ENCODE measurements around the gene TMEM178B.
"Not testable (repeated sequence)": the region's sequence is repeated elsewhere in the genome, so short reads cannot be mapped to it uniquely, and the experiment has no call there.

Gene TMEM178B

GRCh38 chr7:141381794-141382427 lies 308.0 kb downstream of the TMEM178B start:
- DNase-seq = peak; percentile 64
- in situ Hi-C loops (cut with HindIII; ENCODE audit: low pct_ligation_motif_present, low pct_unique_long_range_greater_than_20kb, low sequenced_read_pairs) = no loop called here

DNA sequence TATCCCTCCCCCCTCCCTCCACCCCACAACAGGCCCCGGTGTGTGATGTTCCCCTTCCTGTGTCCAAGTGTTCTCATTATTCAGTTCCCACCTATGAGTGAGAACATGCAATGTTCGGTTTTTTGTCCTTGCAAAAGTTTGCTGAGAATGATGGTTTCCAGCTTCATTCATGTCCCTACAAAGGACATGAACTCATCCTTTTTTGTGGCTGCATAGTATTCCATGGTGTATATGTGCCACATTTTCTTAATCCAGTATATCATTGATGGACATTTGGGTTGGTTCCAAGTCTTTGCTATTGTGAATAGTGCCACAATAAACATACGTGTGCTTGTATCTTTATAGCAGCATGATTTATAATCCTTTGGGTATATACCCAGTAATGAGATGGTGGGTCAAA lies 309.5 kb downstream of the TMEM178B start:
- in situ Hi-C loops (cut with HindIII; ENCODE audit: low pct_ligation_motif_present, low pct_unique_long_range_greater_than_20kb, low sequenced_read_pairs); DNase-seq: not testable (repeated sequence)

GRCh38 chr7:141386881-141387280 lies 313.0 kb downstream of the TMEM178B start:
- in situ Hi-C loops (cut with HindIII; ENCODE audit: low pct_ligation_motif_present, low pct_unique_long_range_greater_than_20kb, low sequenced_read_pairs) = no loop called here
- no peak for DNase-seq

- in situ Hi-C loops (cut with HindIII; ENCODE audit: low pct_ligation_motif_present, low pct_unique_long_range_greater_than_20kb, low sequenced_read_pairs) = no loop called here
- DNase-seq = no peak
Measured at GRCh38 chr7:141387521-141388217, 313.8 kb downstream of the TMEM178B start.

DNA sequence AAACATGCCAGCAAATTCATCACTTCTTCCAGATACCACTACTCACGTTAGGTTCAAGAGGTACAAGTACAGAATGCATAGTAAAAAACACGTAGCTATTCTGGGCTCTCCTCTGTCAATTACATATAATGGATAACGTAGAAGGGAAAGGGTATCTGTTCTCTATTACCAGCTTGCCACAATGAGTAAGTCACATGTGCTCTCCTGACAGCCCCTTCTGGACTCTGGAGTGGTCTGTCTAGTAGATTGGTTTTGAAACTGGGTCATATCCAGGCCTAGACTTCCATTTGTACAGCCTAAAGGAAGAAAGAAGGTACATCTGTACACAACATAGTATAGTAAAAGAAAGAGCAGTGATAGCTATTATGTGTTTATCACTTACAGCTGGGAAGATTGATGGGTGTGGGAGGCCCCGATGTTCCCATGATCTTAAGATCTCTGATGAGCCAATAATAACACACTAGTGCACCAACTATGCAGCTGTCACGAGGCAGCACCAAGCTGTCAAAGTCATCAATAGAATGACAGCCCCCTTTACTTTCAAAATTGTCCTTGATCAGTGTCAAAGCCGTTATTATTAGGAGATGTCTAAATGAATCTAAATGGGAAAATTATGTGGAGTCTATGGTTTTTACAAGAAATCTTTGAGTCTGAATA lies 315.4 kb downstream of the TMEM178B start:
- no peak for DNase-seq
- in situ Hi-C loops (cut with HindIII; ENCODE audit: low pct_ligation_motif_present, low pct_unique_long_range_greater_than_20kb, low sequenced_read_pairs) = no loop called here

DNA sequence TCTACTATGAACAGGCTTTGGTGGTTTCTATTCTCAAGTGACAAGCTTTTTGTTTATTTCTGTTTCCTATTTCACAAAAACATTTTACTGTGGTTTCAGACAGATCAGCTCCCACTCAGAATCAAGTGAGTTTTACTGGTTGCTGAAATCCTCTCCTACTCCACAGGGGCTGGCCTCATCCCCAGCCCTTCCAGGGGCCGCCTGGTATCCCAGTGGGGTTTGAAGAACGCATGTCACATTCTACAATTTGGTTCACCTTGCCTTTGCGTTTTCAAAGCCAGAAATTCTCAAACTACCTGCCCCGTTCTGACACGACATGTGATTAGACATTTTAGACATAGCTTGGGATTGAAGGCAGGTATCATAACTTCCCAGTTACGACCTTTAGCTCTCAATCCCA lies 316.5 kb downstream of the TMEM178B start:
- no peak for DNase-seq
- in situ Hi-C loops (cut with HindIII; ENCODE audit: low pct_ligation_motif_present, low pct_unique_long_range_greater_than_20kb, low sequenced_read_pairs) = no loop called here

GRCh38 chr7:141393056-141393455 lies 319.2 kb downstream of the TMEM178B start:
- in situ Hi-C loops (cut with HindIII; ENCODE audit: low pct_ligation_motif_present, low pct_unique_long_range_greater_than_20kb, low sequenced_read_pairs) = no loop called here
- DNase-seq = no peak

GRCh38 chr7:141397236-141398163 lies 323.6 kb downstream of the TMEM178B start:
- in situ Hi-C loops (cut with HindIII; ENCODE audit: low pct_ligation_motif_present, low pct_unique_long_range_greater_than_20kb, low sequenced_read_pairs) = no loop called here
- DNase-seq = no peak

DNA sequence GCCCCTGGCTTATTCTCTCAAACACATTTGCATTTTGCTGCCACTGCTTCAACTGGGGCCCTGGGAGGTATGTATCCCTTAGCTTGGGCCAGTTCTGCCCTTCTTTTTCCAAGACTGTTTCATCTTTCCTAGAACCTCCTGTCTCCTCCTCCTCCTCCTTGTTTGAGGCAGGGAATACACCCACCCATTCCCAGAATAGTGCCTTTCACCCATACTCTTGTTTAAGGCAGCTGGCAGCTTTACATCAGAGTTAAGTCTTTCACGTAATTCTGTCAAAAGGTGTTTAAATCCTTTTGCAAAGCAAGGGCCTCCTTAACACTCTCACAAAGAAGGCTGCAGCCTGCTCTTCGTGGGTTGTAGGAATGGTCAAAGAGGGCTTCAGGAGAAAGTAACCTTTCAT lies 326.5 kb downstream of the TMEM178B start:
- DNase-seq = no peak
- in situ Hi-C loops (cut with HindIII; ENCODE audit: low pct_ligation_motif_present, low pct_unique_long_range_greater_than_20kb, low sequenced_read_pairs) = no loop called here

- DNase-seq = no peak
- in situ Hi-C loops (cut with HindIII; ENCODE audit: low pct_ligation_motif_present, low pct_unique_long_range_greater_than_20kb, low sequenced_read_pairs) = no loop called here
Measured at GRCh38 chr7:141402277-141402996, 328.6 kb downstream of the TMEM178B start.

- DNase-seq; in situ Hi-C loops (cut with HindIII; ENCODE audit: low pct_ligation_motif_present, low pct_unique_long_range_greater_than_20kb, low sequenced_read_pairs): not testable (repeated sequence)
Measured at GRCh38 chr7:141403846-141404245, 330.0 kb downstream of the TMEM178B start.

DNA sequence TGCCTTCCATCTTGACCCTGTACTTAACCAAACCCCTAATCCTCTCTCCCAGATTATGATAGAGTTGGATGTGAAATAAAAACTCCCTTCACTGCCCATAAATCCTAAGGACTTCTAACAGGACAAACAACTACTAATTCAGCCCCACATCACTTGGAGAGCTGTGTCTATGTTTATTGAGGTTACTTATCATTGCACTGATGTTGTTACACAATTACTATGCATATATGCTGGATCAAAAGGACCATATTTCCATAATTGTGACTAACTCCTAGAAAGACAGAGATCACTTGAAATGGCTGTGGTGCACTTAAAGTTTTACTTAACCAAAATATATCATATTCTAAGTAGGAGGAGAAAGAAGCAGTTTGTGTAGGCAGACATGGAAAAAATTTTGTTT lies 332.5 kb downstream of the TMEM178B start:
- no peak for DNase-seq
- in situ Hi-C loops (cut with HindIII; ENCODE audit: low pct_ligation_motif_present, low pct_unique_long_range_greater_than_20kb, low sequenced_read_pairs) = no loop called here

DNA sequence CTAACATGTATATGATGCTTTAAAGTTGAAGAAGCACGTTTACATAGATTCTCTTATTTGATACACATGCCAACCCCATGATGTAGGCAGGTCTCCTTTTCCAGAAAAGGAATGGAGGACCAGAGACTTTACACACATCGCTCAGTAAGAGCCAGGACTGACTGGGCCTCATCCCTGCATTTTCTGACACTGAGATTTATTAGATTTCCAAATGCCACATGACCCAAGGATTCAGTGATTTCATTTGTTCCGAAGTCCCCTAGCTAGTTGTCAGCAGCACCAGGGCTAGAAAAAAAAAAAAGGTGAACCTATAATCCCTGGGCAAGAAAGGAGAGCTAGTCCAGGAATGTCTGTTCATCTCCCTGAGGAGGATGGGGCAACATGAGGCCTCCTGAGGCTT lies 334.0 kb downstream of the TMEM178B start:
- in situ Hi-C loops (cut with HindIII; ENCODE audit: low pct_ligation_motif_present, low pct_unique_long_range_greater_than_20kb, low sequenced_read_pairs) = no loop called here
- no peak for DNase-seq

- in situ Hi-C loops (cut with HindIII; ENCODE audit: low pct_ligation_motif_present, low pct_unique_long_range_greater_than_20kb, low sequenced_read_pairs) = no loop called here
- no peak for DNase-seq
Measured at GRCh38 chr7:141408440-141408839, 334.6 kb downstream of the TMEM178B start.

- in situ Hi-C loops (cut with HindIII; ENCODE audit: low pct_ligation_motif_present, low pct_unique_long_range_greater_than_20kb, low sequenced_read_pairs) = no loop called here
- DNase-seq = no peak
Measured at GRCh38 chr7:141409219-141409618, 335.4 kb downstream of the TMEM178B start.

DNA sequence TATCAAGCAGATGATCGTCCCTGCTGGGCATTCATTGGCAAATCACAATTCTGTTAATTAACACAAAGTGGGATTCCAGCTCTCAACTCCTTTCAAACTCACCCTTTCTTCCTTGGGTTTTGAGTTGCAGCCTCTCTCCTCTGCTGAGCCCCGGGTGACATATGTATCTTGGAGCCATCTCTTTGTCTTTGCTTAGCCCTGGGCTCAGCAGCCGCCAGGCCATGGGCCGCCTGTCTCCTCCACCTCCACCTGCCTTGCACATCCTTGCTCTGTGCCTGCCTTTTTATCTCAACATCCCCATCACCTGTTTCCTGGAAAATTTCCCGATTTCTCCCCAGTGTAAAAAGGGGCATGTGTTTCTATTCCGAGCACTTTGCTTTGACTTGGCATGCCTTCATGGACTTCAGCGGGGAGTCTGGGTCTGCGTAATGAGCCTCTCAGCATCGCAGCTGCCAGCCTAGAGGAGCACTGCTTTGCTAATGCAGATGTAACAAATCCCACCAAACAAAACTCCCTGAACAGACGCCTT lies 336.0 kb downstream of the TMEM178B start:
- DNase-seq = no peak
- in situ Hi-C loops (cut with HindIII; ENCODE audit: low pct_ligation_motif_present, low pct_unique_long_range_greater_than_20kb, low sequenced_read_pairs) = no loop called here

DNA sequence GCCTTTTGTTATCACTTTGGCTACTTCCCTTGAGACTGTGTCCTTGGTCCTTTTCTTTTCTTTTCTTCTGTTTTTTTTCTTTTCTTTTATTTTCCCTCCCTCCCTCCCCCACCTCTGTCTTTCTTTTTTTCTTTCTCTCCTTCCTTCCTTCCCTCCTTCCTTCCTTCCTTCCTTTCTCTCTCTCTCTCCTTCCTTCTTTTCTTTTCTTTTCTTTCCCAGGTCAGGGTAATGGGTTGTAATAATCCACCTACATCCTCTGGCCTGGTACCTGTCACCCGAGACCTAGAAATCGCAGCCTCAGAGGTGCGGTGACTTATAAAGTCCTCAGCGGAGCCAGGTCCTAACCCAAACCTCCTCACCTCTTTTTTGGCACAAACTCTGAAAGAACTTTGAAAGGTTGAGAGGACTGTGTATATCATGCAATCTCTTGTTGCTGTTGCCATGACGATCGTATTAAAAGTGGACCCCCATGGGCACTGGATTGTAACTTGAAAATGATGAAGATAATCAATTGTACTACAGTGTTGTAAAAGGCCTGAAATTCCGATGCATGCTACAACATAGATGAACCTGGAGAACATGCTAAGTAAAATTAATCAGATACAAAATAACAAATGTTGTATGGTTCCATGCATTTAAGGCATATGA lies 336.6 kb downstream of the TMEM178B start:
- DNase-seq = no peak
- in situ Hi-C loops (cut with HindIII; ENCODE audit: low pct_ligation_motif_present, low pct_unique_long_range_greater_than_20kb, low sequenced_read_pairs) = no loop called here

- in situ Hi-C loops (cut with HindIII; ENCODE audit: low pct_ligation_motif_present, low pct_unique_long_range_greater_than_20kb, low sequenced_read_pairs) = no loop called here
- DNase-seq = no peak
Measured at GRCh38 chr7:141411133-141411532, 337.3 kb downstream of the TMEM178B start.
